Stimulated activated CD8-positive, alpha-beta memory T cell treated with anti-CD3 and anti-CD28 coated beads, Interleukin-4, amount 100 ng/mL, for 4 hours (primary cell): ENCODE results near the gene NR6A1.

Experiments used
- DNase-seq, 2 donors: peaks; one replicate each; pipeline ENCODE4 v3.0.0-alpha.2; 2020; ENCODE audit warnings: low read depth in 2 of 2, low spot score in 1 of 2

The NR6A1 gene

GRCh38 chr9:124477648-124478285 lies 293.3 kb downstream of the NR6A1 start:
- no peak for DNase-seq

- no peak for DNase-seq
These were observed 293.9 kb downstream of the NR6A1 start for GRCh38 chr9:124477211-124477647.

GRCh38 chr9:124475868-124476690 lies 295.0 kb downstream of the NR6A1 start:
- DNase-seq = no peak

- DNase-seq = no peak
These were observed 295.8 kb downstream of the NR6A1 start for GRCh38 chr9:124475158-124475867.

- DNase-seq = no peak
These were observed 297.0 kb downstream of the NR6A1 start for GRCh38 chr9:124474151-124474550.

GRCh38 chr9:124473310-124473709 lies 297.8 kb downstream of the NR6A1 start:
- no peak for DNase-seq

GRCh38 chr9:124472770-124473169 lies 298.3 kb downstream of the NR6A1 start:
- no peak for DNase-seq

- no peak for DNase-seq
These were observed 299.4 kb downstream of the NR6A1 start for GRCh38 chr9:124471761-124472160.

GRCh38 chr9:124470726-124471125 lies 300.4 kb downstream of the NR6A1 start:
- no peak for DNase-seq

GRCh38 chr9:124470306-124470705 lies 300.8 kb downstream of the NR6A1 start:
- no peak for DNase-seq

GRCh38 chr9:124469011-124469832 lies 301.9 kb downstream of the NR6A1 start:
- DNase-seq = no peak

GRCh38 chr9:124468061-124468740 lies 302.9 kb downstream of the NR6A1 start:
- no peak for DNase-seq

- DNase-seq = no peak
These were observed 303.6 kb downstream of the NR6A1 start for GRCh38 chr9:124467410-124468060.
